NCI-H1417 (cell line): Measurements from ENCODE around the gene SMYD4.
A peak's percentile ranks its signal among the peaks of the same experiment; 100 is the strongest.
"Not testable (repeated sequence)": the region's sequence is repeated elsewhere in the genome, so short reads cannot be mapped to it uniquely, and the experiment has no call there.

Source experiments
- DNase-seq, 3 experiments: peaks; one replicate each; lab custom pipeline; 2025; lab: John Stamatoyannopoulos, UW

SMYD4 gene

GRCh38 chr17:1829592-1830257, at the start of gene SMYD4, which contains the start of gene RPA1:
TSS of gene SMYD4 (minus strand) at chr17:1829902. CDS start at chr17:1827994, 1,908 bp downstream.
TSS of gene RPA1 (plus strand) at chr17:1830005. CDS start at chr17:1830094, 89 bp downstream.
- DNase-seq, result peak; percentile 80 to 84 (median 83)

- no peak for DNase-seq
Observed at GRCh38 chr17:1878419-1879121, 48.9 kb upstream of the SMYD4 start.

- DNase-seq, result no peak
Observed at GRCh38 chr17:1875597-1875996, 45.9 kb upstream of the SMYD4 start.

- no peak for DNase-seq
Observed at GRCh38 chr17:1873418-1873817, 43.7 kb upstream of the SMYD4 start.

GRCh38 chr17:1872976-1873375, 43.3 kb upstream of the SMYD4 start:
- no peak for DNase-seq

- no peak for DNase-seq
Observed at GRCh38 chr17:1872254-1872653, 42.6 kb upstream of the SMYD4 start.

- DNase-seq, result no peak
Observed at GRCh38 chr17:1871756-1872155, 42.1 kb upstream of the SMYD4 start.

GRCh38 chr17:1870592-1870991, 40.9 kb upstream of the SMYD4 start:
- no peak for DNase-seq

GRCh38 chr17:1868090-1868489, 38.4 kb upstream of the SMYD4 start:
- DNase-seq, result no peak

- no peak for DNase-seq
Observed at GRCh38 chr17:1867307-1867706, 37.6 kb upstream of the SMYD4 start.

- peak; percentile 0 to 39 (median 38) for DNase-seq
Observed at GRCh38 chr17:1865252-1866037, 35.7 kb upstream of the SMYD4 start.

- DNase-seq, result no peak
Observed at GRCh38 chr17:1861391-1862010, 31.8 kb upstream of the SMYD4 start.

- DNase-seq, result no peak
Observed at GRCh38 chr17:1860978-1861377, 31.3 kb upstream of the SMYD4 start.

- DNase-seq, result not testable (repeated sequence)
Observed at GRCh38 chr17:1856462-1856861, 26.8 kb upstream of the SMYD4 start.

GRCh38 chr17:1853698-1854097, 24.0 kb upstream of the SMYD4 start:
- no peak for DNase-seq

- no peak for DNase-seq
Observed at GRCh38 chr17:1852327-1852726, 22.6 kb upstream of the SMYD4 start.

- DNase-seq, result peak in 1 of 3 experiments; percentile 33
Observed at GRCh38 chr17:1847191-1847590, 17.5 kb upstream of the SMYD4 start.

- no peak for DNase-seq
Observed at GRCh38 chr17:1843947-1844346, 14.2 kb upstream of the SMYD4 start.

GRCh38 chr17:1839516-1839915, 9.8 kb upstream of the SMYD4 start:
- DNase-seq, result no peak

GRCh38 chr17:1834380-1835149, 4.9 kb upstream of the SMYD4 start:
- no peak for DNase-seq

- DNase-seq, result peak in 2 of 3 experiments; percentile 36 to 53
Observed at GRCh38 chr17:1830288-1830687, 586 bp upstream of the SMYD4 start.
